Loucy (cell line): Measurements from ENCODE around the gene SLC43A2.

ENCODE experiments used
- CTCF ChIP-seq: fragments of 200-600 bp; sonication (generic); conservative IDR thresholded peaks from 2 replicates; pipeline ENCODE4 v1.5.1; 2014; ENCODE audit warnings: mild to moderate bottlenecking, antibody characterized with exemption, low read length
- EZH2phosphoT487 ChIP-seq: fragments of 200-600 bp; IDR thresholded peaks from 2 replicates; pipeline ENCODE4 v1.6.1; 2018; ENCODE audit warnings: antibody characterized with exemption, mild to moderate bottlenecking, moderate library complexity, borderline replicate concordance

- no peak for TF ChIP-seq EZH2phosphoT487
- no peak for TF ChIP-seq CTCF
Measured at GRCh38 chr17:1555651-1556471, 72.8 kb downstream of the SLC43A2 start.
